HG03378 (cell line): ENCODE measurements around the gene RANBP6.
A peak's percentile ranks its signal among the peaks of the same experiment; 100 is the strongest.
"Not testable (repeated sequence)": the region's sequence is repeated elsewhere in the genome, so short reads cannot be mapped to it uniquely, and the experiment has no call there.

Source experiments
- ATAC-seq: cut with Tn5 transposase; IDR thresholded peaks from one replicate; pipeline ENCODE4 v1.9.1; 2021; ENCODE audit warnings: mild to moderate bottlenecking, moderate library complexity; ENCODE audit not compliant: unreplicated experiment

The RANBP6 gene

DNA sequence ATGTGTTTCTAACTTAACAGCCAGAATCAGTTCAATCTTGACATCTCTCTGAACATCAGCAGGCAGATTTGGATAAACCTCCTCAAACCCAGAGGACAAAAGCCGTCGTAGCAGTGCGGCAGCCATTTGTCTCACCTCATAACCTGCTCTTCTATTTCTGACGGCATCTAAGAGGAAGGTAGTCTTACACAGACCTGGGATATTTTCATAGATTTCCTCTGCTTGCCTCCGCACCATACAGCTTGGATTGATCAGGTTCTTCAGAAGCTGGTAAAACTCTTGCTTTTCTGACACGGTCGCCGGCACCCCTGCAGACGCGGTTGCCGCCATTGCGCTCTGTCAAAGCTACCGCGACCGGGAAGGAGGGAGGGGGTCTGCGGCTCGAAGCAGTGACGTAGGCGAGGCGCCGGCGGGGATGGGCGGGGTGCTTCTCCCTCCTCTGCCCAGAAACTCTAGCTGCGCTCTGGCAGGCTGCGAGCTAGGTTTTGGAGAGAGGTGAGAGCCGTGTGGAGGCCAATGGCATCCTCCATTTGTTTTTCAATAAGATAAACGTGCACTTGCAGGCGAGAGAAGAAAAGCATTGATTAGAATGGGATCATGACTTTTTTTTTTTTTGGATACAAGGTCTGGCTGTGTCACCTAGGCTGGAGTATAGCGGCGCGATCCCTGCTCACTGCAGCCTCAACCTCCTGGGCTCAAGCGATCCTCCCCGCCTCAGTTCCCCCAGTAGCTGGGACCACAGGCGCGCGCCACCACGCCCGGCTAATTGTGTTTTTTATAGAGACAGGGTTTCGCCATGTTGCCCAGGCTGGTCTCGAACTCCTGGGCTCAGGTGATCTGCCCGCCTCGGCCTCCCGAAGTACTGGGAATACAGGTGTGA, at the start of gene RANBP6:
TSS of gene RANBP6 (minus strand) at position 347 of the 880 bp plus-strand sequence. CDS start at position 330, 17 bp downstream.
- peak; percentile 87 for ATAC-seq

DNA sequence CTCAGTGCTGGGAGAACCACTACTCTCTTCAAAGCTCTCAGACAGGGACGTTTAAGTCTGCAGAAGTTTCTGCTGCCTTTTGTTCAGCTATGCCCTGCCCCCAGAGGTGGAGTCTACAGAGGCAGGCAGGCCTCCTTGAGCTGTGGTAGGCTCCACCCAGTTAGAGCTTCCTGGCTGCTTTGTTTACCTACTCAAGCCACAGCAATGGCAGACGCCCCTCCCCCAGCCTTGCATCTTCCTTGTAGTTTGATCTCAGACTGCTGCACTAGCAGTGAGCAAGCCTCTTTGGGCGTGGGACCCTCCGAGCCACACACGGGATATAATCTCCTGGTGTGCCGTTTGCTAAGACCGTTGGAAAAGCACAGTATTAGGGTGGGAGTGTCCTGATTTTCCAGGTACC, 47.7 kb upstream of the RANBP6 start:
- ATAC-seq = not testable (repeated sequence)

DNA sequence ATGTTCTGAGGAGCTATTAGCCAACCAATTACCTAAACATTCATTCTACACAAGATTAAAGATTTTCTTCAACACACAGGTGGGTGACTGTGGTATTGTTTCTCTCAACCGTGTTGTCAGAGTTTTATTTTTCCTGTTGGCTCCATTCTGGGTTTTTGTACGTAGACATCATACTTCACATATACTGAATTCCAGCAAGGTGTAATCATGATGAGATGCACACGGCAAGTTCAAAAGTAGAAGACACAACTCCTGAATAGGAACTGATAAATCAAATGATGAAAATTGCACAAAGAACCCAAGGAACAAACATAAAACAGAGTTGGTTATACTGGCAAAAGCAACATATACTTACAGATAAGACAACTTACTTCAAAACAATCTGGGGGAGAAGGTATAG, 40.2 kb upstream of the RANBP6 start:
- ATAC-seq = no peak

DNA sequence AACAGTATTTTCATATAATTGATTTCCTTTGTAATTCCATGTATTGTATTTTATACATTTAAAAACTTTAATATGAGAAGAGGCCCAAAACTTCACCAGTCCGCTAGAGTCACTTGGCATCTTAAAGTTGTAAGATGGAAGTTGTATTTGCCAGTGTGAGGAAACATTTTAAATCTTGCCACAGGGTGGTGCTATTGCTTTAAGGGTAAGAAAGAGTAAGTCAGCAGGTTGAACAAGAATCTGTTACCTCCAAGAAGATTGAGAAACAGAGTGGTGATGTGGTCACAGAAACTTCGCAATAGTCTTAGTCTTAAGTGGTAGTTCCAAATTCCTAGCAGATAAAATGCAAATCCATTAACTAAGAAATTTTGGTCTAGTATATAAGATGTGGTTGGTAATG, 39.8 kb upstream of the RANBP6 start:
- ATAC-seq = peak; percentile 70

DNA sequence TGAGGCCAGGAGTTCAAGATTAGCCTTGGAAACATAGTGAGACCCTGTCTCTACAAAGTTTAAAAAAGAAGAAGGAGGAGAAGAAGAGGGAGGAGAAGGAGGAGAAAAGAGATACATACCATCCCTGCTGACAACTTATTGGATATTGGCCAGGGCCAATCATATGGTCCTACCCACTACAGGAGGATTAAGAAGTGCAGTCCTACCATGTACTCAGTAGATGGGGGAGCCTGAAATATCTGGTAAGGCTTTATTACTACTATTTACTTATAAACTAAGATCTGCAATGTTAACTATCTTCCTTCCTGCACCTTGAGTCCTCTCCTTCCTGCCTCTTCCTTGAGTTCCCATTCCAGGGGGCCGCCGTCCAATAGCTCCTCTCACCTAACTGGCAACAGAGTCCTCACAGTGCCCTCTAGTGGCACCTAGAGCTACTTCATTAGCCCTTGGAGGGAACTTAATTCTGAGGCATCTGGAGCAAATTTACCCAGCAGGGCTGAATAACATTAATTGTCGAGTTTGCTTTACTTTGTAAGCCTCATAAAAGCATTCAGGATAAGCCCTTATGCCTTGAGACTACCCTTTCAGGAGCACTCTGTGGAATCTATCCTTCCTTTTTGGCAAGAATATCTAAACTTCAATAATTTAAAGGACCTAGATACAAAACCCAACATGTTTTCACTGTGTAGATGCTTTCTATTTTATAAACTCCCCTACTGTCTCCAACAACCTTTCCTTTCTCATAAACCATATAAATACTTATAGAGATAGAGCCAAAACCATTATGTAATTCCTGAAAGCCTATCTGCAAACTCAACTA, 39.1 kb upstream of the RANBP6 start:
- no peak for ATAC-seq

DNA sequence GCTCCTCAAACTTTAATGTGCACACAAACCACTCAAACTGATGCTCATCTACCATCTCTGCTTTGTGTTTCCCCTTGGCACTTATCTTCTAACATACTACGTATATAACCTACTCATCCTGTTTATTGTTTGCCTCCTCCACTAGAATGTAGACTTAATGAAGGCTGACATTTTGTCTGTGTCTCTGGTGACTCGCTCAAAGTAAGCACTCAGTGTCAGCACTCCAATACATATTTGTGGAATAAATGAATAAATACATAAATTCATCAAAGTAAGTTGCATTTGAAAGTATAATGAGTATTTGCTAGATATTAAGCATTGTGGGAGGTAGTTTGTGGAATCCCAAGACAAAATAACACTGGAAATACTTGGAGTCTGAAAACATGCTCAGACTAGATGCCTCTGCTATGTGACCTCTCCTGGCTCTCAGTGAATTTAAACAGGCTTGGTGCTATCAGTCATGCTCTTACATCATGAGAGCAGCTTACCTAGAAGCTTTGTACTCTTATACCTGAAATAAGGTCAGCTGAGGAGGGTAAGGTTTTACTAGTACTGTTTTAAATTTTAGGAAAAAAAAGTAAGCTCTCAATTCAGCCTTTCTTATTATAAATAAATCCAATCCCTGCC, 37.0 kb upstream of the RANBP6 start:
- ATAC-seq = no peak

DNA sequence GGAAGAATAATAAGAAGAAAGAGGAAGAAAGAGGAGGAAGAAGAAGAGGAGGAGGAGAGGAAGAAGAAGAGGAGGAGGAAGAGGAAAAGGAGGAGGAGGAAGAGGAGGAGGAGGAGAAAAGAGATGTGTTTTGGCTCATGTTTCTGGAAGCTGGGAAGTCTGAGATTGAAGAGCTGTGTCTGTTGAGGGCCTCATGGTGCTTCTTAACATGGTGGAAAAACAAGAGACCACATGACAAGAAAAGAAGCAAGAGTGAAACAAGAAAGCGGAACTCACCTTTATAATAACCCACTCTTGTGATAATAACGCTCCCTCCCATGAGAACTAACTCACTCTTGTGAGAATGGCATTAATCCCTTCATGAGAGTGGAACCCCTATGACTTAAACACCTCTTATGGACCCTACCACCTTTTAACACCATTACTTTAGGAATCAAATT, 36.1 kb upstream of the RANBP6 start:
- ATAC-seq = peak; percentile 52

DNA sequence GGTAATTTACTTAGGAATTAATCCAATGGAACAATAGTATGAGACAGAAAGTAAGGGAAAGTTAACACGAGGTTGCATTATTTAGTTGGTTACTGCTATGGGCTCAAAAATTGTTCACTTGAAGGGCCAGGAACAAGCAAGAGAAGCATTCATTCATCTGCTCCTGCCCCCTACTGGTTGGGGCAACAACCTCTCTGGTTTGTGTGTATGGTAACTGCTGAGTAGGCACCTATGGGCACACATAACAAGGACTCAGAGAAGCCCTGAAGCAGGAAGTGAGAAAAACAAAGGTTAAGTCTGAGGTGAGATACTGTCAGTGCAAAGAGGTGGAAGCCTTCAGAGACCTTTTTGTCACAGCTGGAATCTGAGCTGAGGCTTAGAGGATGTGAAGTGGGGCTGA, 34.4 kb upstream of the RANBP6 start:
- ATAC-seq = peak; percentile 66

DNA sequence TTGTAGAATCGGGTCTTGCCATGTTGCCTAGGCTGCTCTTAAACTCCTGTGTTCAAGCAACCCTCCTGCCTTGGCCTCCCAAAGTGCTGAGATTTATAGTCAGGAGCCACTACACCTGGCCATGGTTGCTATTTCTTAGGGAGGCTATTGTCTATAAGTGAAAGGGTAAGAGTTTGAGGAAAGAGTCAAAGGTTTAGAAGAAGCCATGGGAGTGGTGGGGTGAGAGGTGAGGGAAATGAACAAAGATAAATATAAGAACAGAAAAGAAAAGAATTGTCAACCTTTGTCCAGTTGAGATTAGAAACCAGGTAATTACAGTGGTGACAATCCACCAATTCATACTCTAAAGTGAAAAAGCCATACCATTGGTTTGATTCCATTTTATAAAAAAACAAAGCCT, 32.6 kb upstream of the RANBP6 start:
- ATAC-seq = no peak

DNA sequence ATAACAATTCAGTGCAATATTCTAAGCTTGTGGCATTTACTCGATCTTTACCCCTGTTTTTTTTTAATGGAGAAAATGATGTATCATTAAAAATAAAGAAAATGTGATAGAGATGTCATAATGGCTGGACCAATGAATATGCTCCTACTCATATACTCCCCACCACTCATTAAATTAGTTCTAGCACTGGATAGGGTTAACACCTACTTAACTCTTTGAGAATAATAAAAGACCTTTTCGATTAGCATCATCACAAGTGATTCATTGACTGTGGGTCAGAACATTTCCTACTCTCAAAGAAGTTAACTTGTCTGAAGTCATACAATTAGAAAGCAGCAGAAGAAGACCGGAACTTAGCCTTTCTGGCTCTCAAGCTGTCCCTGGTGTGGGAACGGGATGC, 31.6 kb upstream of the RANBP6 start:
- no peak for ATAC-seq

DNA sequence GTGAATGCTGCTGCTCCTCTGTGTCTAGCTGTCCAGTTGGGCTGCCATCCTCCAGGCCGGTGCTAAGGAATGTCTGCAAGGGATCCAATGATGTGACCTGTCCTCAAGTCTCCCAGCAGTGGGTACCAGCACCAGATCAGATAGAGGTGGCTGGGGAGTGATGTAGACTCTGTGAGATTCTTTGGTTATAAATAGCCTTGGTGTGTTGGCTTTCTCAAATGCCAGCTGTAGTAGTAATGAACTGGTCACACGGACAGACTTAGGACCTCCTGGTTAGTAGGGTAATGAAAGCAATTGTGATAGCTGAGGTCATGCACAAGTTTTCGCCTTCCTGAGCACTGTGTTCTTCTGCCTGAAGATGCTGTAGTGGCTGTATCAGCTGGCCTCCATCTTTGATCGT, 29.9 kb upstream of the RANBP6 start:
- ATAC-seq = no peak

DNA sequence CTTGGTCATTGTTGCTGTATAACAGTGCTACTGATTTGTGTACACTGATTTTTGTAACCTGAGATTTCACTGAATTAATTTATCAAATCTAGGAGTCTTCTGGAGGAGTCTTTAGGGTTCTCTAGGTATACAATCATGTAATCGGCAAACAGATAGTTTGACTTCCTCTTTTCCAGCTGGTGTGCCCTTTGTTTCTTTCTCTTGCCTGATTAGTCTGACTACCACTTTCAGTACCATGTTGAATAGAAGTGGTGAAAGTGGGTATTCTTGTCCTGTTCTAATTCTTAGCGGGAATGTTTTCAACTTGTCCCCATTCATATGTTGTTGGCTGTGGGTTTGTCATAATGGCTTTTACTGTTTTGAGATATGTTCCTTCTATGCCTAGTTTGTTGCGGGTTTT, 24.7 kb upstream of the RANBP6 start:
- no peak for ATAC-seq

DNA sequence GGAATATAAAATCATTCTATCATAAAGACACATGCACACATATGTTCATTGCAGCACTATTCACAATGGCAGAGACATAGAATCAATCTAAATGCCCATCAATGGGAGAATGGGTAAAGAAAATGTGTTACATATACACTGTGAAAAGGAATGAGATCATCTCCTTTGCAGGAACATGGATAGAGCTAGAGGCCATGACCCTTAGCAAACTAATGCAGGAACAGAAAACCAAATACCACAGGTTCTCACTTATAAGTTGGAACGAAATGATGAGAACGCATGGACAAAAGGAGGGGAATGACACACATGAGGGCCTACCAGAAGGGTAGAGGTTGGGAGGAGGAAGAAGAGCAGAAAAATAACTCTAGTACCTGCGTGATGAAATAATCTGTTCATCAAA, 21.0 kb upstream of the RANBP6 start:
- no peak for ATAC-seq

DNA sequence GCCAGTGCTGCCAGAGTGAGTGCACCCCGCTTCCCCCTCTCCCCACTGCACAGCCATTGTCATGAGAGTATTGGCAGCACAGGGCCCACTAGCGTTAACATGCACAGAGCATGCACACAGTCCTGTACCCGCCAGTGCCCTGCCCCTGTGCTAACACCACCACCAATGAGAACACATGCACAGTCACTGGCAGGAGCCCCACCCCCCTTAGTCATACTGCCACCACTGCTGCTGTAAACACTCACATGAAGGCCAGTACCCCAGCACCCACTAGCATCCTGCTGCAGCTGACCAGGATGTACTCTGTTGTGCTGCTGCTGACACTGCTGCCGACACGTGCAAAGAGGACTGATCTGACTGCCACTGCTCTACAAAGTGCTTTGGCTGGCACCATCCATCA, 19.5 kb upstream of the RANBP6 start:
- no peak for ATAC-seq

DNA sequence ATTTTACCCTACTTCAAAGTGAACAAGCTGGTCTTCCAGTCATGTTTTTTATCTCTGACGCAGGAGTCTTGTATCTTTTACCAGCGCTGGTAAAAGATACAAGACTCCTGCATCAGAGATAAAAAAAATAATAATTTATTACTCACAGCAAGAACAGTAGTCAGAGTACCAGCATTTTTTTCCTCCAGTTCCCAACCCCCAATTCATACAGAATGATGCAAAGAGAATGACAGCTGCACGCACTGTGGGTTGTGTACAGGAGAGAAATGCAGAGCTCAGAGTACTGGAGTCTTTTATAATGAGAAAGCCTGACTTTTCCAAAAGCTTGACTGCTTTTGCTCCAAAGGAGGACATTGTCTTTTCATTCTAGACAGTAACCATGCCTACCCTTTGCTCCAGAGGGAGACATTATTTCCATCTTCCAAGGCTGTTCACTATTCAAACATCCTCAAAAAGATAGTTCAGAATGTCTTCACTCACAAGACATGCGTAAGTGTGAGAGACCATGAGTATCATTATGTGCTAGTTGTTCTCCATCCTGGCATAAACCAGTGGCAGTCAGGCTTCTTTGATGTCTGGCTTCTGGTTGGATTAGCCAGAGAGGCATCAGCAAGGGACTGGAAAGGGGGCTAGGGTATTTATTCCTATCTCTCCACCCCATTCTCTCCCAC, 14.3 kb upstream of the RANBP6 start:
- ATAC-seq = no peak

DNA sequence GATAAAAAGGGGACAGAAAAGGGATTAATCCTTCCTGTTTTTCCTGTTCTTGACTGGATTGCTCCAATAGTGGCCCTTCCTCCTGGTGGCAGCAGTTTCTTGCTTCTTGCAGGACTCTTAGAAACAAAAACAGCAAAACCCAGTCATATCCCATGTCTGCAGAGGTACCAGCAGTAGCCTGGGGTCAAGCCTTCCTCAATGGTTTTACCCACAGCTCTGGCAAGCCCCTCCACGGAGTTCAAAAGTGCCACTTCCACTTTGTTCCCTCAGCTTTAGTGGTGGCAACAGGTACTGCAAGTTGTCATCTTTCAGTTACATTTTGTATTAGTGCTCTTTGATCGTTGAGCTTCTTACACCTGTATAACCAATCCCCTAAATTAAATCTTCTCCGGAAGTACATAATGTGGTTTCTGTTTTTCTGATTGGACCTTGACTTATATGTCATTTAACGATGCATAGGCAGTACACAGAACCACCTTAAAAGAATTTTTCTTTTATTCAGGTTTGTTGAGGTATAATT, 8.7 kb upstream of the RANBP6 start:
- ATAC-seq = peak; percentile 77

DNA sequence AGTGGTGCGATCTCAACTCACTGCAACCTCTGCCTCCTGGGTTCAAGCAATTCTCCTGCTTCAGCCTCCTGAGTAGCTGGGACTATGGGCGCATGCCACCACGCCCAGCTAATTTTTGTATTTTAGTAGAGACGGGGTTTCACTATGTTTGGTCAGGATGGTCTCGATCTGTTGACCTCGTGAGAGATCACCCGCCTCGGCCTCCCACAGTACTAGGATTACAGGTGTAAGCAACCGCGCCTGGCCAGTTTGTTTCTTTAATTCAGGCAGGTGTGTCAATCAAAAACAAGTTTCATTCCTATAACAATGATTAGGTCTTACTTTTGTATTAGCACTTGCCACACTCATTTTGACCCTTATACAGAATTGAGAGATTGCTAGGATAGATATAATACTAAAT, 1.6 kb upstream of the RANBP6 start:
- ATAC-seq = not testable (repeated sequence)

DNA sequence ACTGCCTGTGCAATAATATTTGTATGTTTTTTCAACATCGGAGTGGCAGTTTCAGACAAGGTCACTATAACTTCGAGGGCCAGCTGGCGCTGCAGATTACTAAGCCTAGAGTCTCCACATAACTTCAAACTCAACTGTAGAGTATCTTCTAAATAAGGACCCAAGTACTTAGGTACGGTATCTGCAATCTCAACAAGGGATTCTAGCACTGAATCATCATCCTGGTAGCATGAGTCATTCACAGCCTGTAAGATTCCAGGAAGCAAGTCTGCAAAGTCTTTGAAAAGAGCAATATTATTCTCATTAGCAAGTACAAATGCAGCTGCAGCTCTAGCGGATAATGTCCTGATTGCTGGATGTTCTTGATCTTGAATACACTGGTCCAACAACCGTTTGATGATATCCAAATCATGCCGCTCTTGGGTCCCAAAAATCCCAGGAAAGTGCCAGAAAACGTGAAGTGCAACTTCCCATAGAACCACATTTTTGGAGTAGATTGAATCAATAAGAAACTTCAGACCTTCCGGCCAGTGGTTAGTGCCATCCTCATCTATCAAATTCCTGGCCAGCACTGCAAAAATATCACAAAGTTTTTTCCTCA, 654 bp downstream of the RANBP6 start:
- ATAC-seq = no peak

DNA sequence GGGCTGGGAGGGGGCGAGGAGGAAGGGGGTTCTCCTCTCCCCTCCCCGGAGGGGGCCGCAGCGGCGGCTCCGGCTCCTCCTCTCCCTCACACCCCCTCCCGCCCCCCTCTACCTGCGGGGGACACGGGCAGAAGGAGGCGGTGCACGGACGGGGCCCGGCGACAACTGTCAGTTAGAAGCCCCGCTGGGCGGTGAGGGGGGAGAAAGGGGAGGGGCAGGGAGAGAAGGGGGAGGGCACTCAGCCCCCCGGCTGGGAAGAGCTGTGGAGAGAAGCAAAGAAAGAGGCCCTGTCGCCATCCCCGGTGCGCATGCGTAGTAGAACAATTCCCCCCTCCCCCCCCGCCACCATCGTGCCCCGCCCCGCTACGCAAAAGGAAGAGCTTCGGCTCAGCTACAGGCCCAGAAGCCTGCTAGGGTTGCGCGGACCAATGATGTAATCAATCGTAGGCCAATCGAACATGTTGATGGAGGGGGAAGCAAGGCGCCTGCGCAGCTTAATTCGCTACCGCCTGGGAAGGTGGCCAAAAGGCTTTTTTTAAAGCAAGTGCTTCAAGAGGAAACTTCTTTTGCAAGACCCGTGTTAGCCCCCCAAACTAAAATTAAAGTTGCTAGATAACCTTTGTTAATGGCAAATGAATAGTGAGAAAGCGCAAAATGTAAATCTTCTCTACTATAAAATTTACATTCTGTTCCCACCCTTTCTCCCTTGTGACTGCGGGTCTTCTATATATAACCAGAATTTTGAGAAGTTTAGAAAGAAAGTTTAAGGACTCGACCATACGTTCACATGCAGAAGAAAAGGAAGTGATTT, 7.0 kb downstream of the RANBP6 start:
- peak; percentile 85 for ATAC-seq
